Measurements from ENCODE around the gene CCR7.

Gene CCR7

DNA sequence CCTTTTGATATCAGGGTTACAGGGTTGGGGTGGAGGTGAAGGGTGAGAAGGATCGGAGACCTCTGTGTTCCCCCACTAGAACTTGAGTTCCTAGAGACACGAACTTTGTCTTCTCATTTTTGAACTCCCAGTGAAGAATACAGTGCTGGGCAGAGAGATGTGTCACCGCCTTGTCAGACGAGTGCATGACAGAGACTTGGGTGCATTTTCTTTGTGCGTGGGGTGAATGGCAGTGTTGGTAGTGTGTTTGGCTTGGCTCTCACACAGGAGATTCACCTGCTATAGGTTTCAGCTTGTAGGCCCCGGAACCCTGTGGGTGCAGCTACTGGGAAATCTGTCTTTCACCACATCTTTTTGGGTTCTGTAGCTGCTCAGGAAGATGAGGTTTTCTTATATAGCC lies 40.0 kb upstream of the CCR7 start:
- no peak for DNase-seq (ENCODE audit: low read depth in 1 of 2, low spot score in 1 of 2)
- no peak overlapping the region for H3K4me3 ChIP-seq (replicated peaks; ENCODE audit: insufficient read depth, low read length)
- H3K27ac ChIP-seq (replicated peaks) = no peak overlapping the region
- TF ChIP-seq, protein P1, sequence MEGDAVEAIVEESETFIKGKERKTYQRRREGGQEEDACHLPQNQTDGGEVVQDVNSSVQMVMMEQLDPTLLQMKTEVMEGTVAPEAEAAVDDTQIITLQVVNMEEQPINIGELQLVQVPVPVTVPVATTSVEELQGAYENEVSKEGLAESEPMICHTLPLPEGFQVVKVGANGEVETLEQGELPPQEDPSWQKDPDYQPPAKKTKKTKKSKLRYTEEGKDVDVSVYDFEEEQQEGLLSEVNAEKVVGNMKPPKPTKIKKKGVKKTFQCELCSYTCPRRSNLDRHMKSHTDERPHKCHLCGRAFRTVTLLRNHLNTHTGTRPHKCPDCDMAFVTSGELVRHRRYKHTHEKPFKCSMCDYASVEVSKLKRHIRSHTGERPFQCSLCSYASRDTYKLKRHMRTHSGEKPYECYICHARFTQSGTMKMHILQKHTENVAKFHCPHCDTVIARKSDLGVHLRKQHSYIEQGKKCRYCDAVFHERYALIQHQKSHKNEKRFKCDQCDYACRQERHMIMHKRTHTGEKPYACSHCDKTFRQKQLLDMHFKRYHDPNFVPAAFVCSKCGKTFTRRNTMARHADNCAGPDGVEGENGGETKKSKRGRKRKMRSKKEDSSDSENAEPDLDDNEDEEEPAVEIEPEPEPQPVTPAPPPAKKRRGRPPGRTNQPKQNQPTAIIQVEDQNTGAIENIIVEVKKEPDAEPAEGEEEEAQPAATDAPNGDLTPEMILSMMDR (IDR thresholded peaks at IDR 0.05; ENCODE audit: insufficient read depth, low read length) = no peak
- TF ChIP-seq, protein P2, sequence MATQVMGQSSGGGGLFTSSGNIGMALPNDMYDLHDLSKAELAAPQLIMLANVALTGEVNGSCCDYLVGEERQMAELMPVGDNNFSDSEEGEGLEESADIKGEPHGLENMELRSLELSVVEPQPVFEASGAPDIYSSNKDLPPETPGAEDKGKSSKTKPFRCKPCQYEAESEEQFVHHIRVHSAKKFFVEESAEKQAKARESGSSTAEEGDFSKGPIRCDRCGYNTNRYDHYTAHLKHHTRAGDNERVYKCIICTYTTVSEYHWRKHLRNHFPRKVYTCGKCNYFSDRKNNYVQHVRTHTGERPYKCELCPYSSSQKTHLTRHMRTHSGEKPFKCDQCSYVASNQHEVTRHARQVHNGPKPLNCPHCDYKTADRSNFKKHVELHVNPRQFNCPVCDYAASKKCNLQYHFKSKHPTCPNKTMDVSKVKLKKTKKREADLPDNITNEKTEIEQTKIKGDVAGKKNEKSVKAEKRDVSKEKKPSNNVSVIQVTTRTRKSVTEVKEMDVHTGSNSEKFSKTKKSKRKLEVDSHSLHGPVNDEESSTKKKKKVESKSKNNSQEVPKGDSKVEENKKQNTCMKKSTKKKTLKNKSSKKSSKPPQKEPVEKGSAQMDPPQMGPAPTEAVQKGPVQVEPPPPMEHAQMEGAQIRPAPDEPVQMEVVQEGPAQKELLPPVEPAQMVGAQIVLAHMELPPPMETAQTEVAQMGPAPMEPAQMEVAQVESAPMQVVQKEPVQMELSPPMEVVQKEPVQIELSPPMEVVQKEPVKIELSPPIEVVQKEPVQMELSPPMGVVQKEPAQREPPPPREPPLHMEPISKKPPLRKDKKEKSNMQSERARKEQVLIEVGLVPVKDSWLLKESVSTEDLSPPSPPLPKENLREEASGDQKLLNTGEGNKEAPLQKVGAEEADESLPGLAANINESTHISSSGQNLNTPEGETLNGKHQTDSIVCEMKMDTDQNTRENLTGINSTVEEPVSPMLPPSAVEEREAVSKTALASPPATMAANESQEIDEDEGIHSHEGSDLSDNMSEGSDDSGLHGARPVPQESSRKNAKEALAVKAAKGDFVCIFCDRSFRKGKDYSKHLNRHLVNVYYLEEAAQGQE (IDR thresholded peaks at IDR 0.05; ENCODE audit: insufficient replicate concordance, low read depth) = no peak
- TF ChIP-seq POLR2AphosphoS5 (IDR thresholded peaks at IDR 0.05; ENCODE audit: low read depth) (no peak), SPI1 (IDR thresholded peaks at IDR 0.05; ENCODE audit: borderline replicate concordance, low read depth) (no peak), GABPA (IDR thresholded peaks at IDR 0.05; ENCODE audit: low read depth) (no peak)
- H3K27me3 ChIP-seq (ENCODE audit: insufficient read depth, poor library complexity, severe bottlenecking) = no peaks in the 10 kb centered on the region

DNA sequence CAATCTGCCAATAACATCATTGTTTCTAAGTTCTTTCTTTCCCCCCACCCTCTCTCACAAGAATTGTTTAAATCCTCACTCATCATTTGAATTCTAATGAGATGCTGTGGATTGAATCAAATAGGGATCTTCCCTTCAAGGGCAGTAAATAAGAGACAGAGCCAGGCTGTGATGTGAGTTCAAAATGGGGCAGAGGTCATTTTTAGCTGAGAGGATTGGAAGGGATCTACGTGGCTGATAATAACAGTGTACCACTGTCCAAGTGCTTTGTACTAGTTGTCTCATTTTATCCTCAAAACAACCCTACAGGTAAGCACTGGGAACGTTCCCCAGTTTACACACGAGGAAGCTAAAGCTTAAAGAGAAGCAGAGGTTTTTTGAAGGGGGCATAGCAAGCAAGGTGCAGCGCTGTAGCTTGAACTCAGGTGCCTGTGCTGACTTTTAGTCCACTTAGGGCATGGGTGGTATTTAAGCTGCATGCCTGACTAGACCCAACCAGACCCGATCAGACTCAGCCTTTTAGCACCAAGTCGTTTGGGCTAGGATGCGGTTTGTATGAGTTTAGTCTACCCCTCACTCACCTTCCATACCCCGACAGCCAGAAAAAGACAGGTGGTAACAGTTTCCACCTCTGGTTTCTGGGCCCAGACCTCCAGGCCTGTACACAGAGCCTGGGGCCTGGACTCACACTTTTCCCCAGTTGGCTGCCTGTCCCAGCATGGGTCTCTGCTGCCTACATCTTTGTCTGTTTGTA lies 39.2 kb upstream of the CCR7 start:
- H3K4me3 ChIP-seq (replicated peaks; ENCODE audit: insufficient read depth, low read length) = no peak overlapping the region
- no peak for TF ChIP-seq POLR2AphosphoS5 (IDR thresholded peaks at IDR 0.05; ENCODE audit: low read depth)
- TF ChIP-seq SPI1 (IDR thresholded peaks at IDR 0.05; ENCODE audit: borderline replicate concordance, low read depth) = no peak
- TF ChIP-seq, protein P2 (IDR thresholded peaks at IDR 0.05; ENCODE audit: insufficient replicate concordance, low read depth) = no peak
- TF ChIP-seq, protein P1 (IDR thresholded peaks at IDR 0.05; ENCODE audit: insufficient read depth, low read length) = no peak
- no peak for TF ChIP-seq GABPA (IDR thresholded peaks at IDR 0.05; ENCODE audit: low read depth)
- H3K27me3 ChIP-seq (ENCODE audit: insufficient read depth, poor library complexity, severe bottlenecking) = no peaks in the 10 kb centered on the region
- no peak for DNase-seq (ENCODE audit: low read depth in 1 of 2, low spot score in 1 of 2)
- H3K27ac ChIP-seq (replicated peaks) = no peak overlapping the region

DNA sequence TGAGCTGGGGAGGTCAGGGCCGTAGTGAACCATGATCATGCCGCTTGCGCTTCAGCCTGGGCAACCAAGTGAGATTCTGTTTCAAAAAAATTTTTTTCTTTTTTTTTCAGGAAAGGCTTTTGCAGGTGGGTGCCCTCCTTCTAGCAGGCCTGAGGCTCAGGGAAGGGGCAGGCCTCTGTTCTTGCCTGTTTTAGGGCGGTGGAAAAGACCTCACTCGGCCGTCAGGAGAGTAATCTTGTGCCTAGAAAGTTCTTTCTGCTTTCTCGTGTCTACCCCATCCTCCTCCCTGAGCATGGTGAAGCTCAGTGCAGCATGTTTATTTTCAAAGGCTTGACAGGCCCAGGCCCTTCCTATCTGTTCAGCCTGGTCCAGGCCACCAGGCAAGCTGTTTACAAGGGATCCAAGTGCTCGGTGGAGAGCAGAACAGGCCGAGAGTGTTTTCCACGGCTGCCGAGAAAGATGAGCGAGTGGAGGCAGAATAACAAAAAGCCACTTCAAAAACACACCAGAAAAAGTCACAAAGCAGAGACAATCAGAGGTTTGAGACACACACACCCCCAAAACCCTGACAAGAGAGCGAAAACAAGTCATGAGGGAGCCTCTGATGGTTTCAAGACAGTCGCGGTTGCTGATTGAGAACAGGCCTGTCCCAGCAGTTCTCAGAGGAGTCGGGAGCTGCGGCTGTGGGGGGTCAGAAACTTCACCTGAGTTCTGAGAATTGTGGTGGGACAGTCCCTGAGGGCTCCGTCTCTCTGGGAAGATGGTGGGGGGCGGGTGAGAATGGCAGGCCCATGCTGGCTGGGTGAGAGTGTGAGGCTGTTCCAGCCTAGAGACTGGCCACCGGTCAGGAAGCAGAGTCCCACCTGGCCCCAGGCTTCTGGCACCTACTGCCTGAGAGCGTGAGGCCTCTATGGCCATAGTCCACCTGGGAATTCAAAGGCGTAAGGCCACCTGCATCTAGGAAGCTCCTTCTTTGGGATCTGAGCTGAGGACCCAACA lies 37.5 kb upstream of the CCR7 start:
- Histone ChIP-seq H3K27ac (replicated peaks) (no peak overlapping the region), H3K4me3 (replicated peaks; ENCODE audit: insufficient read depth, low read length) (no peak overlapping the region), H3K27me3 (ENCODE audit: insufficient read depth, poor library complexity, severe bottlenecking) (no peaks in the 10 kb centered on the region)
- no peak for DNase-seq (ENCODE audit: low read depth in 1 of 2, low spot score in 1 of 2)
- TF ChIP-seq, protein P2 (IDR thresholded peaks at IDR 0.05; ENCODE audit: insufficient replicate concordance, low read depth) = no peak
- TF ChIP-seq SPI1 (IDR thresholded peaks at IDR 0.05; ENCODE audit: borderline replicate concordance, low read depth) (no peak), GABPA (IDR thresholded peaks at IDR 0.05; ENCODE audit: low read depth) (no peak), POLR2AphosphoS5 (IDR thresholded peaks at IDR 0.05; ENCODE audit: low read depth) (no peak)
- TF ChIP-seq, protein P1 (IDR thresholded peaks at IDR 0.05; ENCODE audit: insufficient read depth, low read length) = no peak

All from HL-60 (cell line).